Kidney (tissue), 14 donors: ENCODE results near the gene PTGR2. TPM values are rescaled to one million over a fixed set of nuclear protein-coding genes. Genes with fewer than 3 reads are reported as not detected.
"Not testable (repeated sequence)": the region's sequence is repeated elsewhere in the genome, so short reads cannot be mapped to it uniquely, and the experiment has no call there.

Experiments used
- DNase-seq, 5 donors: peaks; one replicate each; pipeline ENCODE4 v3.0.0-alpha.2; 2013 to 2020
- FAIRE-seq: peaks from 2 replicates; lab custom pipeline; 2012; peaks lifted over from hg19 to GRCh38; lab: Jason Lieb, UNC
- H3K27ac ChIP-seq, 2 donors: one replicate each; pipeline ENCODE4 v1.7.0; 2013; ENCODE audit warnings: low read depth in 2 of 2, low read length in 2 of 2, inconsistent platforms in 1 of 2
- H3K27me3 ChIP-seq: one replicate; pipeline ENCODE4 v1.7.1; 2013; ENCODE audit warnings: low read length, inconsistent platforms; ENCODE audit not compliant: control insufficient read depth, insufficient read depth
- H3K36me3 ChIP-seq, 3 donors: one replicate each; pipeline versions ENCODE4 v1.7.0 to v1.7.1; 2013; ENCODE audit warnings: low read length in 3 of 3, control low read depth in 1 of 3, inconsistent platforms in 1 of 3; ENCODE audit not compliant: insufficient read depth in 3 of 3, control insufficient read depth in 2 of 3
- H3K4me1 ChIP-seq, 3 donors: one replicate each; pipeline versions ENCODE4 v1.7.0 to v1.7.1; 2013; ENCODE audit warnings: low read length in 3 of 3, inconsistent platforms in 1 of 3, low read depth in 1 of 3; ENCODE audit not compliant: control insufficient read depth in 2 of 3, insufficient read depth in 2 of 3
- H3K4me3 ChIP-seq, 3 donors: one replicate each; pipeline versions ENCODE4 v1.7.0 to v1.8.1; 2013; ENCODE audit warnings: low read length in 3 of 3, control low read depth in 1 of 3, inconsistent platforms in 1 of 3
- H3K9ac ChIP-seq, 3 donors: one replicate each; pipeline versions ENCODE4 v1.7.0 to v1.7.1; 2013; ENCODE audit warnings: low read length in 3 of 3, control low read depth in 1 of 3, inconsistent platforms in 1 of 3
- H3K9me3 ChIP-seq, 3 donors: one replicate each; pipeline versions ENCODE4 v1.7.0 to v1.7.1; 2013; ENCODE audit warnings: low read length in 3 of 3, control low read depth in 1 of 3, inconsistent platforms in 1 of 3; ENCODE audit not compliant: control insufficient read depth in 2 of 3, insufficient read depth in 1 of 3
- CTCF ChIP-seq: IDR thresholded peaks from 3 replicates; pipeline ENCODE4 v1.5.1; 2012; ENCODE audit warnings: mild to moderate bottlenecking, moderate library complexity, borderline replicate concordance; ENCODE audit not compliant: insufficient read depth; ENCODE audit errors: extremely low read depth
- intact Hi-C: fragments of 100-400 bp; cut with DNase I; formaldehyde crosslinking; loops from one replicate; pipeline ENCODE4 v1.11.1; 2022
- polyA plus RNA-seq: library from polyadenylated mRNA; stranded (reverse); fragments of 350-450 nt; fragmentation: Illumina TruSeq; extraction: RNeasy Lipid Tissue Mini Kit (QIAGEN cat#74804); gene quantifications from one replicate; pipeline ENCODE4 v1.2.3, GENCODE V29; 2014; ENCODE audit warnings: low read depth, low replicate concordance; ENCODE audit not compliant: insufficient read depth
- total RNA-seq: library from RNA; stranded (reverse); fragmentation: NEBNext Ultra II Directional; extraction: Animal tissue kit (Norgen Biotek cat#: 25700); gene quantifications from one replicate; pipeline ENCODE4 v1.2.1, GENCODE V29; 2021
- donor health status: control.
- donor health status: control.
- donor health status: control.
- donor health status: control.
- donor health status: control.
- donor health status: DM: yes; HTN: yes; CAD: no.
- donor health status: Normal renal cell carcinoma (clear cell type).

Gene PTGR2
- total and polyA plus RNA-seq, 2 donors from 2014 or later: 20.5 to 24.4 TPM

GRCh38 chr14:73834261-73834625 is 17.4 kb upstream of the PTGR2 start:
- DNase-seq (no peak), FAIRE-seq (no peak)
- H3K36me3 ChIP-seq: no peaks in the 10 kb centered on the region
- no peak overlapping the region for H3K9ac ChIP-seq
- H3K27me3 ChIP-seq: no peaks in the 10 kb centered on the region
- peak overlapping the region; percentile 76 to 85 for H3K27ac ChIP-seq
- TF ChIP-seq CTCF: no peak
- intact Hi-C loops: no loop called here
- H3K4me3 ChIP-seq: no peak overlapping the region
- no peaks in the 10 kb centered on the region for H3K9me3 ChIP-seq
- H3K4me1 ChIP-seq: peaks cover 0 to 20% (median 17%) of the 10 kb centered on the region in 3 donors

GRCh38 chr14:73838293-73839034 is 13.2 kb upstream of the PTGR2 start:
- H3K4me3 ChIP-seq, H3K9me3 ChIP-seq, H3K36me3 ChIP-seq, H3K27me3 ChIP-seq, H3K27ac ChIP-seq, DNase-seq, H3K9ac ChIP-seq, intact Hi-C loops, FAIRE-seq: not testable (repeated sequence)
- H3K4me1 ChIP-seq: peaks cover 0 to 11% (median 8%) of the 10 kb centered on the region in 3 donors

- Histone ChIP-seq H3K27ac (no peak overlapping the region), H3K4me1 (peaks cover 0 to 2% (median 0%) of the 10 kb centered on the region in 3 donors), H3K9ac (no peak overlapping the region), H3K36me3 (no peaks in the 10 kb centered on the region), H3K27me3 (no peaks in the 10 kb centered on the region), H3K9me3 (no peaks in the 10 kb centered on the region), H3K4me3 (no peak overlapping the region)
- no peak for FAIRE-seq
- intact Hi-C loops: no loop called here
- TF ChIP-seq CTCF: no peak
- DNase-seq: no peak
These were observed 9.4 kb upstream of the PTGR2 start for GRCh38 chr14:73842201-73842600.

GRCh38 chr14:73842851-73843250 is 8.8 kb upstream of the PTGR2 start:
- Histone ChIP-seq H3K9me3 (no peaks in the 10 kb centered on the region), H3K36me3 (no peaks in the 10 kb centered on the region), H3K4me1 (no peaks in the 10 kb centered on the region), H3K4me3 (no peak overlapping the region), H3K27ac (no peak overlapping the region), H3K27me3 (no peaks in the 10 kb centered on the region), H3K9ac (no peak overlapping the region)
- DNase-seq: no peak
- intact Hi-C loops: no loop called here
- no peak for FAIRE-seq
- no peak for TF ChIP-seq CTCF
